ENCODE data around the gene NSMF.

NSMF gene

GRCh38 chr9:137416563-137417151 lies 42.5 kb downstream of the NSMF start:
- TF ChIP-seq CTCF (IDR thresholded peaks at IDR 0.05), result no peak

GRCh38 chr9:137416006-137416562 lies 43.0 kb downstream of the NSMF start:
- H3K27me3 ChIP-seq, result peaks cover 30% of the 10 kb centered on the region
- no peaks in the 10 kb centered on the region for H3K36me3 ChIP-seq
- no peaks in the 10 kb centered on the region for H3K4me1 ChIP-seq (ENCODE audit: control insufficient read depth in 1 of 2, insufficient read depth in 1 of 2, low read depth in 1 of 2, low read length in 1 of 2)
- no peak overlapping the region for H3K4me3 ChIP-seq (ENCODE audit: low read depth in 1 of 2, low read length in 1 of 2)
- TF ChIP-seq CTCF (IDR thresholded peaks at IDR 0.05), result no peak
- H3K9me3 ChIP-seq, result no peaks in the 10 kb centered on the region
- no peak overlapping the region for H3K27ac ChIP-seq

More at GRCh38 chr9:137416563-137417151, 42.5 kb downstream of the NSMF start:
- H3K4me3 ChIP-seq (ENCODE audit: low read depth in 1 of 2, low read length in 1 of 2), result no peak overlapping the region
- H3K9me3 ChIP-seq, result no peaks in the 10 kb centered on the region
- no peaks in the 10 kb centered on the region for H3K36me3 ChIP-seq
- H3K27me3 ChIP-seq, result peaks cover 25% of the 10 kb centered on the region
- no peaks in the 10 kb centered on the region for H3K4me1 ChIP-seq (ENCODE audit: control insufficient read depth in 1 of 2, insufficient read depth in 1 of 2, low read depth in 1 of 2, low read length in 1 of 2)
- no peak overlapping the region for H3K27ac ChIP-seq

GRCh38 chr9:137415451-137415850 lies 43.7 kb downstream of the NSMF start:
- no peak overlapping the region for H3K4me3 ChIP-seq (ENCODE audit: low read depth in 1 of 2, low read length in 1 of 2)
- H3K27ac ChIP-seq, result no peak overlapping the region
- no peaks in the 10 kb centered on the region for H3K9me3 ChIP-seq
- no peaks in the 10 kb centered on the region for H3K36me3 ChIP-seq
- peaks cover 37% of the 10 kb centered on the region for H3K27me3 ChIP-seq
- H3K4me1 ChIP-seq (ENCODE audit: control insufficient read depth in 1 of 2, insufficient read depth in 1 of 2, low read depth in 1 of 2, low read length in 1 of 2), result no peaks in the 10 kb centered on the region
- no peak for TF ChIP-seq CTCF (IDR thresholded peaks at IDR 0.05)

GRCh38 chr9:137412431-137412830 lies 46.7 kb downstream of the NSMF start:
- H3K27me3 ChIP-seq, result peaks cover 52% of the 10 kb centered on the region
- H3K4me3 ChIP-seq (ENCODE audit: low read depth in 1 of 2, low read length in 1 of 2), result no peak overlapping the region
- H3K9me3 ChIP-seq, result no peaks in the 10 kb centered on the region
- H3K36me3 ChIP-seq, result no peaks in the 10 kb centered on the region
- no peak for TF ChIP-seq CTCF (IDR thresholded peaks at IDR 0.05)
- no peaks in the 10 kb centered on the region for H3K4me1 ChIP-seq (ENCODE audit: control insufficient read depth in 1 of 2, insufficient read depth in 1 of 2, low read depth in 1 of 2, low read length in 1 of 2)
- no peak overlapping the region for H3K27ac ChIP-seq

GRCh38 chr9:137411645-137412380 lies 47.3 kb downstream of the NSMF start:
- H3K9me3 ChIP-seq, result no peaks in the 10 kb centered on the region
- no peak overlapping the region for H3K4me3 ChIP-seq (ENCODE audit: low read depth in 1 of 2, low read length in 1 of 2)
- TF ChIP-seq CTCF (IDR thresholded peaks at IDR 0.05), result no peak
- peaks cover 52% of the 10 kb centered on the region for H3K27me3 ChIP-seq
- no peak overlapping the region for H3K27ac ChIP-seq
- H3K36me3 ChIP-seq, result no peaks in the 10 kb centered on the region
- H3K4me1 ChIP-seq (ENCODE audit: control insufficient read depth in 1 of 2, insufficient read depth in 1 of 2, low read depth in 1 of 2, low read length in 1 of 2), result peaks cover 0 to 5% of the 10 kb centered on the region in 2 experiments

Measured in neutrophil (primary cell).